Spleen (tissue), 7 donors: ENCODE data around the gene LRP1.

Experiments used
- POLR2AphosphoS5 ChIP-seq, 3 donors: sonication (generic); formaldehyde crosslinking; IDR thresholded peaks; one replicate each; pipeline ENCODE4 v1.5.1; 2017; ENCODE audit warnings: antibody characterized with exemption in 3 of 3
- TF ChIP-seq, protein P1 (sequence below), 11 experiments: fragments of 200-600 bp in 7 of 11; fragments of 450-650 bp in 4 of 11; sonication (generic) in 4 of 11; IDR thresholded peaks in 8 of 11; conservative IDR thresholded peaks in 3 of 11; 1 replicate in 7 of 11; 2 replicates in 4 of 11; pipeline versions ENCODE4 v1.4.0 to v1.8.0; 2016 to 2021; ENCODE audit warnings: antibody characterized with exemption in 11 of 11, inconsistent platforms in 4 of 11, mild to moderate bottlenecking in 1 of 11
- donor health status: DM: no; HTN: no; CAD: no; lungs with moderate emphysema.
- donor health status: DM: no; HTN: no; CAD: no.
- donor health status: DM: no; HTN: no; CAD: no.

DNA sequence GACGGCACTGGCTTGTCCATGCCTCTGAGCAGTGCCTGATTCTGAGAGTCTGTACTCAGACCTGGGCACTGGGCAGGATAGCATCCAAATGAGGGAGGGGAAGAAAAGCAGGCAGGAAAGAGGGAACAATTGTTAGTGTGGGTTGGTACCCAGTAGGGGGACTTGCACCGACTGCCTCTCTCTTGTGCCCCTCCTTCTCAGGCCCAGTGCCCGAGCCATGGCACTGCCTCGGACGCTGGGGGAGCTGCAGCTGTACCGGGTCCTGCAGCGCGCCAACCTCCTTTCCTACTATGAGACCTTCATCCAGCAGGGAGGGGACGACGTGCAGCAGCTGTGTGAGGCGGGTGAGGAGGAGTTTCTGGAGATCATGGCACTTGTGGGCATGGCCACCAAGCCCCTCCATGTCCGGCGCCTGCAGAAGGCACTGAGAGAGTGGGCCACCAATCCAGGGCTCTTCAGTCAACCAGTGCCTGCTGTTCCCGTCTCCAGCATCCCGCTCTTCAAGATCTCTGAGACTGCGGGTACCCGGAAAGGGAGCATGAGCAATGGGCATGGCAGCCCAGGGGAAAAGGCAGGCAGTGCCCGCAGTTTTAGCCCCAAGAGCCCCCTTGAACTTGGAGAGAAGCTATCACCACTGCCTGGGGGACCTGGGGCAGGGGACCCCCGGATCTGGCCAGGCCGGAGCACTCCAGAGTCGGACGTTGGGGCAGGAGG, 37.2 kb upstream of the LRP1 start:
- TF ChIP-seq, protein P1, sequence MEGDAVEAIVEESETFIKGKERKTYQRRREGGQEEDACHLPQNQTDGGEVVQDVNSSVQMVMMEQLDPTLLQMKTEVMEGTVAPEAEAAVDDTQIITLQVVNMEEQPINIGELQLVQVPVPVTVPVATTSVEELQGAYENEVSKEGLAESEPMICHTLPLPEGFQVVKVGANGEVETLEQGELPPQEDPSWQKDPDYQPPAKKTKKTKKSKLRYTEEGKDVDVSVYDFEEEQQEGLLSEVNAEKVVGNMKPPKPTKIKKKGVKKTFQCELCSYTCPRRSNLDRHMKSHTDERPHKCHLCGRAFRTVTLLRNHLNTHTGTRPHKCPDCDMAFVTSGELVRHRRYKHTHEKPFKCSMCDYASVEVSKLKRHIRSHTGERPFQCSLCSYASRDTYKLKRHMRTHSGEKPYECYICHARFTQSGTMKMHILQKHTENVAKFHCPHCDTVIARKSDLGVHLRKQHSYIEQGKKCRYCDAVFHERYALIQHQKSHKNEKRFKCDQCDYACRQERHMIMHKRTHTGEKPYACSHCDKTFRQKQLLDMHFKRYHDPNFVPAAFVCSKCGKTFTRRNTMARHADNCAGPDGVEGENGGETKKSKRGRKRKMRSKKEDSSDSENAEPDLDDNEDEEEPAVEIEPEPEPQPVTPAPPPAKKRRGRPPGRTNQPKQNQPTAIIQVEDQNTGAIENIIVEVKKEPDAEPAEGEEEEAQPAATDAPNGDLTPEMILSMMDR (IDR thresholded peaks at IDR 0.05 in 8 of 11, conservative IDR thresholded peaks at IDR 0.05 in 3 of 11), result no peak
- peak in 1 of 3 donors; percentile 37 for TF ChIP-seq POLR2AphosphoS5 (IDR thresholded peaks at IDR 0.05)
